ENCODE data around the gene LIN28B. TPM values are rescaled to one million over a fixed set of nuclear protein-coding genes. Genes with fewer than 3 reads are reported as not detected.

The LIN28B gene
- not detected in 2 replicates for total RNA-seq

GRCh38 chr6:104956731-104957294, at the start of gene LIN28B:
Gene LIN28B, plus strand, starts transcription at chr6:104957107. Its CDS starts 144 bp downstream, at chr6:104957251.

Other genes with a start within 250 kb of the LIN28B start
- gene HACE1, start 97.2 kb upstream of the LIN28B start, total RNA-seq = 14.4 and 21.4 TPM in 2 replicates
- gene POPDC3, start 222.9 kb downstream of the LIN28B start, total RNA-seq = 5.8 and 11.3 TPM in 2 replicates